ENCODE data around the gene HTR7.

GRCh38 chr10:90865401-90865800 is 7.6 kb upstream of the HTR7 start:
- TF ChIP-seq EZH2 (IDR thresholded peaks at IDR 0.05; ENCODE audit: insufficient read depth, poor library complexity, severe bottlenecking) = no peak
- no peak for TF ChIP-seq EZH2phosphoT487 (IDR thresholded peaks at IDR 0.05; ENCODE audit: insufficient read depth, low read depth)
